ENCODE data around the gene POLN. TPM values are rescaled to one million over a fixed set of nuclear protein-coding genes. Genes with fewer than 3 reads are reported as not detected.
"Not testable (repeated sequence)": the region's sequence is repeated elsewhere in the genome, so short reads cannot be mapped to it uniquely, and the experiment has no call there.

Gene POLN
- total RNA-seq, 4 donors from 2014 or later, result 4.7 to 7.3 (median 5.1) TPM

- ATAC-seq (ENCODE audit: low FRiP score), result no peak
- no peak for TF ChIP-seq CTCF (IDR thresholded peaks at IDR 0.05)
- DNase-seq (ENCODE audit: low spot score), result no peak
Measured at GRCh38 chr4:2281575-2282343, 39.8 kb upstream of the POLN start.

- no peak for DNase-seq (ENCODE audit: low spot score)
- no peak for TF ChIP-seq CTCF (IDR thresholded peaks at IDR 0.05)
- ATAC-seq (ENCODE audit: low FRiP score), result no peak
Measured at GRCh38 chr4:2280531-2281300, 38.8 kb upstream of the POLN start.

GRCh38 chr4:2277956-2278355 lies 36.0 kb upstream of the POLN start:
- DNase-seq (ENCODE audit: low spot score) (no peak), ATAC-seq (ENCODE audit: low FRiP score) (no peak)

GRCh38 chr4:2276581-2277325 lies 34.8 kb upstream of the POLN start:
- ATAC-seq (ENCODE audit: low FRiP score), result no peak
- no peak for TF ChIP-seq CTCF (IDR thresholded peaks at IDR 0.05)
- no peak for DNase-seq (ENCODE audit: low spot score)

More at GRCh38 chr4:2277956-2278355, 36.0 kb upstream of the POLN start:
- no peak for TF ChIP-seq CTCF (IDR thresholded peaks at IDR 0.05)

GRCh38 chr4:2275546-2276251 lies 33.8 kb upstream of the POLN start:
- no peak for DNase-seq (ENCODE audit: low spot score)
- TF ChIP-seq CTCF (IDR thresholded peaks at IDR 0.05), result no peak
- no peak for ATAC-seq (ENCODE audit: low FRiP score)

GRCh38 chr4:2275044-2275397 lies 33.1 kb upstream of the POLN start:
- ATAC-seq (ENCODE audit: low FRiP score); DNase-seq (ENCODE audit: low spot score): not testable (repeated sequence)
